Uterus (tissue), 4 donors: Measurements from ENCODE around the gene MMP27. TPM values are rescaled to one million over a fixed set of nuclear protein-coding genes. Genes with fewer than 3 reads are reported as not detected.

ENCODE experiments used
- DNase-seq, 2 donors: peaks; one replicate each; pipeline ENCODE4 v3.0.0-alpha.2; 2019 to 2020
- H3K27ac ChIP-seq, 2 donors: fragments of 200-600 bp; sonication (generic); 1 replicate in 1 of 2; 2 replicates in 1 of 2; pipeline ENCODE4 v1.5.1; 2016 to 2018
- H3K27me3 ChIP-seq, 2 donors: fragments of 200-600 bp; sonication (generic); one replicate each; pipeline ENCODE4 v1.5.1; 2018 to 2019; ENCODE audit warnings: control low read depth in 1 of 2
- H3K36me3 ChIP-seq, 2 donors: fragments of 200-600 bp; sonication (generic); one replicate each; pipeline ENCODE4 v1.5.1; 2019; ENCODE audit warnings: control low read depth in 1 of 2
- H3K4me1 ChIP-seq, 2 donors: fragments of 200-600 bp; sonication (generic); one replicate each; pipeline ENCODE4 v1.5.1; 2018 to 2019; ENCODE audit warnings: control low read depth in 1 of 2
- H3K4me3 ChIP-seq, 2 donors: fragments of 200-600 bp; sonication (generic); 1 replicate in 1 of 2; 2 replicates in 1 of 2; pipeline ENCODE4 v1.5.1; 2018 to 2019; ENCODE audit warnings: mild to moderate bottlenecking in 1 of 2
- H3K9me3 ChIP-seq, 2 donors: fragments of 200-600 bp; sonication (generic); one replicate each; pipeline ENCODE4 v1.5.1; 2019; ENCODE audit warnings: control low read depth in 1 of 2
- CTCF ChIP-seq, 4 experiments: fragments of 200-600 bp in 2 of 4; fragments of 450-650 bp in 2 of 4; sonication (generic) in 2 of 4; IDR thresholded peaks; one replicate each; pipeline ENCODE4 v1.5.1; 2016 to 2019; ENCODE audit warnings: antibody characterized with exemption in 4 of 4, mild to moderate bottlenecking in 2 of 4, moderate library complexity in 1 of 4
- POLR2A ChIP-seq, 2 donors: fragments of 450-650 bp; IDR thresholded peaks; one replicate each; pipeline ENCODE4 v1.6.1; 2016; ENCODE audit warnings: antibody characterized with exemption in 2 of 2, mild to moderate bottlenecking in 1 of 2, moderate library complexity in 1 of 2
- intact Hi-C: fragments of 100-400 bp; cut with DNase I; formaldehyde crosslinking; loops from one replicate; pipeline ENCODE4 v1.15.1; 2023; ENCODE audit warnings: low total_unique reads
- total RNA-seq, 4 donors: library from RNA; depleted of rRNA in 3 of 4; stranded (reverse); fragments of >200 nt in 3 of 4; gene quantifications; one replicate each; pipeline versions ENCODE4 v1.1.0 to v1.2.4, GENCODE V29; 2014 to 2023
- donor health status: DM: yes; HTN: yes; CAD: no.

MMP27 gene
- total RNA-seq, 4 donors from 2014 or later, result not detected

DNA sequence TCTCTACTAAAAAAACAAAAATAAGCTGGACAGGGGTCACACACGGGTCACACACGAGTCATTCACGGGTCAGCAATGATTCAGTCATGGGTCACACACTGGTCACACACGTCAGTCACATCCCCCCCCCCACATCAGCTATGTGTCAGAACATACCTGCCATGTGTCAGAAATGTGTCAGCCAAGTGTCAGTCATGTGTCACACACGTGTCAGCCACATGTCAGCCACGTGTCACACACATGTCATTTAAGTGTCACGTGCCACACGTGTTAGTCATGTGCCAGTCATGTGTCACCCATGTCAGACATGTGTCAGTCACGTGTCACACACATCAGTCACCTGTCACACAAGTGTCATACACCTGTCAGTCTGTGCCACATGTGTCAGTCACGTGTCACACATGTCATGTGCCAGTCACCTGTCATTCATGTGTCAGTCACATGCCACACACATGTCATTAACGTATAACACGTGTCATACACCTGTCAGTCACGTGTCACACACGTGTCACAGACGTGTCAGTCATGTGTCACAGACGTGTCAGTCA is 51.8 kb downstream of the MMP27 start:
- no peaks in the 10 kb centered on the region for H3K9me3 ChIP-seq
- H3K27me3 ChIP-seq, result no peaks in the 10 kb centered on the region
- no peak overlapping the region for H3K27ac ChIP-seq
- no peak for DNase-seq
- TF ChIP-seq CTCF (IDR thresholded peaks at IDR 0.05) (no peak), POLR2A (IDR thresholded peaks at IDR 0.05) (no peak)
- H3K4me1 ChIP-seq, result no peaks in the 10 kb centered on the region
- H3K36me3 ChIP-seq, result no peaks in the 10 kb centered on the region
- intact Hi-C loops, result no loop called here
- no peak overlapping the region for H3K4me3 ChIP-seq

DNA sequence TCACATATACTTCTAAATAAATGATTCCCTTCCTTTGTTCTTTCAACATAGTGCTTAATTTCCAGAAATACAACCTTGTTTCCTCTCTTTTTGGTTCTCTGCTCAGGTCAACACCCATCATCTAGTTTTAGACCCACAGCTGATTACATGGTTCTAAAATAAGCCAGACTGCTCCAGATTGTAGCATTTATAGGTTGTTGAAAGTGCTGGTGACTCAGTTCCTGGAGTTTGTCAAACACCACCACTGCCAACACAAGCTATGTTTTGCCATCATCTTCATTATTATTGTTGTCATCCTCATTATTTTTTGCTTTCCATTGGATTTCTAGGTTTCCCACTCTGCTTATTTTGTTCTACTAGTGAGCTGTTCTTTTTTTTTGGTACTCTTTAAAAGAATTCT is 58.1 kb downstream of the MMP27 start:
- Histone ChIP-seq H3K27ac (no peak overlapping the region), H3K4me1 (no peaks in the 10 kb centered on the region), H3K9me3 (no peaks in the 10 kb centered on the region), H3K36me3 (no peaks in the 10 kb centered on the region), H3K4me3 (no peak overlapping the region), H3K27me3 (no peaks in the 10 kb centered on the region)
- intact Hi-C loops, result no loop called here
- no peak for TF ChIP-seq CTCF (IDR thresholded peaks at IDR 0.05)
- TF ChIP-seq POLR2A (IDR thresholded peaks at IDR 0.05), result no peak
- DNase-seq, result no peak

GRCh38 chr11:102643941-102644340 is 61.6 kb downstream of the MMP27 start:
- intact Hi-C loops, result no loop called here
- Histone ChIP-seq H3K4me3 (no peak overlapping the region), H3K9me3 (no peaks in the 10 kb centered on the region), H3K36me3 (no peaks in the 10 kb centered on the region), H3K27ac (no peak overlapping the region), H3K4me1 (no peaks in the 10 kb centered on the region), H3K27me3 (no peaks in the 10 kb centered on the region)
- no peak for DNase-seq
- TF ChIP-seq CTCF (IDR thresholded peaks at IDR 0.05) (no peak), POLR2A (IDR thresholded peaks at IDR 0.05) (no peak)

Other genes with a start within 250 kb of the MMP27 start
- 10 to 100 TPM in 3 of 4 donors, 1 to 10 TPM in 1; 7.2 to 40.5 (median 14.6) TPM for gene MMP7, start 175.0 kb downstream of the MMP27 start, total RNA-seq
- gene MMP20, start 80.4 kb downstream of the MMP27 start, total RNA-seq, result not detected
- 1 to 10 TPM in 1 of 4 donors, under 1 TPM in 1, not detected in 2; 0.76 to 1.5 TPM for gene MMP8, start 19.2 kb upstream of the MMP27 start, total RNA-seq
- gene MMP10, start 74.9 kb upstream of the MMP27 start, total RNA-seq, result under 1 TPM in 1 of 4 donors, not detected in 3; 0.67 TPM
- gene MMP1, start 92.4 kb upstream of the MMP27 start, total RNA-seq, result under 1 TPM in 1 of 4 donors, not detected in 3; 0.41 TPM
- gene MMP3, start 137.8 kb upstream of the MMP27 start, total RNA-seq, result not detected
- gene MMP12, start 169.2 kb upstream of the MMP27 start, total RNA-seq, result not detected
- gene MMP13, start 250.0 kb upstream of the MMP27 start, total RNA-seq, result not detected